Esophagus muscularis mucosa (tissue), 4 donors: ENCODE measurements around the gene ACTMAP. TPM values are rescaled to one million over a fixed set of nuclear protein-coding genes. Genes with fewer than 3 reads are reported as not detected.

Experiments used
- DNase-seq: peaks from one replicate; pipeline ENCODE4 v3.0.0-alpha.2; 2017; ENCODE audit errors: extremely low spot score
- H3K27ac ChIP-seq, 4 donors: fragments of 200-600 bp; sonication (generic); replicated peaks in 1 of 4; 1 replicate in 3 of 4; 2 replicates in 1 of 4; pipeline ENCODE4 v1.5.1; 2016 to 2019; ENCODE audit warnings: mild to moderate bottlenecking in 1 of 4
- H3K27me3 ChIP-seq, 4 donors: fragments of 200-600 bp; sonication (generic); one replicate each; pipeline versions ENCODE4 v1.5.1 to v1.6.0; 2016 to 2019
- H3K36me3 ChIP-seq, 4 donors: fragments of 200-600 bp; sonication (generic); one replicate each; pipeline ENCODE4 v1.5.1; 2016 to 2019
- H3K4me1 ChIP-seq, 4 donors: fragments of 200-600 bp; sonication (generic); one replicate each; pipeline ENCODE4 v1.5.1; 2016 to 2019
- H3K4me3 ChIP-seq, 4 donors: fragments of 200-600 bp; sonication (generic); 1 replicate in 2 of 4; 2 replicates in 2 of 4; pipeline ENCODE4 v1.5.1; 2016 to 2019; ENCODE audit warnings: mild to moderate bottlenecking in 4 of 4, moderate library complexity in 1 of 4
- H3K9me3 ChIP-seq, 4 donors: fragments of 200-600 bp; sonication (generic); 1 replicate in 3 of 4; 2 replicates in 1 of 4; pipeline ENCODE4 v1.5.1; 2016 to 2019
- CTCF ChIP-seq, 3 experiments: fragments of 200-600 bp in 2 of 3; fragments of 450-650 bp in 1 of 3; sonication (generic) in 2 of 3; IDR thresholded peaks; one replicate each; pipeline ENCODE4 v1.5.1; 2017 to 2019; ENCODE audit warnings: antibody characterized with exemption in 3 of 3, mild to moderate bottlenecking in 2 of 3, moderate library complexity in 1 of 3
- EP300 ChIP-seq: sonication (generic); formaldehyde crosslinking; IDR thresholded peaks from one replicate; pipeline ENCODE4 v1.6.1; 2017; ENCODE audit warnings: antibody characterized with exemption
- POLR2A ChIP-seq: fragments of 450-650 bp; IDR thresholded peaks from one replicate; pipeline ENCODE4 v1.6.1; 2017; ENCODE audit warnings: antibody characterized with exemption, moderate library complexity, mild to moderate bottlenecking, low read depth
- POLR2AphosphoS5 ChIP-seq, 2 donors: sonication (generic); formaldehyde crosslinking; IDR thresholded peaks; one replicate each; pipeline ENCODE4 v1.6.1; 2017; ENCODE audit warnings: antibody characterized with exemption in 2 of 2
- WGBS: methylation state at CpG from one replicate; pipeline ENCODE4 v1.1.5; 2018; 5-methylcytosine and 5-hydroxymethylcytosine counted together
- intact Hi-C: fragments of 100-400 bp; cut with DNase I; formaldehyde crosslinking; loops from one replicate; pipeline ENCODE4 v1.15.1; 2023
- total RNA-seq, 4 donors: library from RNA; depleted of rRNA; stranded (reverse); fragments of >200 nt; gene quantifications; one replicate each; pipeline versions ENCODE4 v1.1.0 to v1.2.1, GENCODE V29; 2016

ACTMAP gene
- total RNA-seq, 4 donors from 2014 or later = 1.7 to 4.6 (median 3.7) TPM

DNA sequence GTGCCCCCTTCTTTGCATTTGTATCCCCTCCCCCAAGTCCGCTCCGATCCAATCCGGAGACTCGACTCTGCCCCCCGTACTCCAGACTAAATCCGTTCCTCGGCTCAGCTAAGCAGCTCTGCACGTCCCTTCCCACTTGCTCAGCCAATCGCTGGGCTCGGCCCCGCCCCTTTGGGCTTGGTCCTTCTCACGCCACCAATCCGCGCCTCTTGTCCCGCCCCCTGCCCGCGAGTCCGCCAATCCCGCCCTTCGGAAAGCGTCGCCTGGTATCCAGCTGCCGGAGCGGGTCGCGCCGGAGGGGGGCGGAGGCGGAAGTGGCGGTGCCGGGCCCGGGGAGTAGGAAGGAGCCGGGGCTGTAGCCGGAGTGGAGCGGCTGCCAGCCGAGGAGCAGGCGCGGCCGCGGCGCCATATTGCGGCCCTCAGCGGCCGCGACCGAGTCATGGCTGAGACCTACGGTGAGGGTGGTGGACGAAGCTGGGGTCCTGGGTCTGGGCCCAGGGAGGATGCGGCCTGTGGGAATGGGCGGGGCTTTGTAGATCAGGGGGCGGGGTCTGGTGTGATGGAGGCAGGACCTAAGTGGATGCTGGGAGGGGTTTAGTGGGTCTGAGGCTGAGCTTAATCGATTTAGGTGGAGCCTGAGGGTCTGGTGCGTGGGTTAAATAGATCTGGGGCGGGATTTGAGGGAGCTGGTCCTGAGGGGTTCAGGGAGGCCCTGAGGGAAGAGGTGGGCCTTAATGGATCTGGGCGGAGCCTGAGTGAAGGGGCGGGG, 27.8 kb upstream of the ACTMAP start, which contains the start of gene RAB4B:
Gene RAB4B (plus strand): TSS at position 311 of the 769 bp plus-strand sequence. CDS start 129 bp downstream, at position 440.
- H3K36me3 ChIP-seq = peaks cover 0 to 8% (median 5%) of the 10 kb centered on the region in 4 donors
- WGBS = under 1% methylated on average over 26 of the region's 56 CpGs
- no peaks in the 10 kb centered on the region for H3K27me3 ChIP-seq
- no peak for TF ChIP-seq EP300
- TF ChIP-seq CTCF (IDR thresholded peaks at IDR 0.05) = peak in 1 of 3 experiments; percentile 40
- peak; percentile 84 to 92 for TF ChIP-seq POLR2AphosphoS5 (IDR thresholded peaks at IDR 0.05)
- peak; percentile 40 for TF ChIP-seq POLR2A
- H3K4me1 ChIP-seq = peaks cover 16 to 20% (median 19%) of the 10 kb centered on the region in 4 donors
- peak within 1 kb of the TSS; percentile 78 to 93 (median 85) for H3K4me3 ChIP-seq
- intact Hi-C loops = no loop called here
- DNase-seq = peak; percentile 100
- peak within 1 kb of the TSS; percentile 94 to 99 (median 98) for H3K27ac ChIP-seq
- H3K9me3 ChIP-seq = no peaks in the 10 kb centered on the region

DNA sequence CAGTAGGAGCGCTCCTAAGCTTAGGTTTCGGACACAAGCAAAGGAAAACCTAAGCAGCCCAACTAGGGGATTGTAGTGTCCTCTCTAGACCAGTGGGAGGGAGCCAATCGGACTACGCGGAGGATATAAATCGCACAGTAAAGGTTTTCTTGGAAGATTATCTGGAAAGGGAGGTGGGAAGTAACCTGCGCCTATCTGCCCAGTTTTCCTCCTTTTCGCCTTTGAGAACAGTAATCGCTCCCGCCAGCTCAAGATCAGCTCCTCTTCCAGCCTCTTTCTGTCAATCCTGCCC, 27.3 kb upstream of the ACTMAP start:
- intact Hi-C loops = no loop called here
- no peaks in the 10 kb centered on the region for H3K27me3 ChIP-seq
- H3K9me3 ChIP-seq = no peaks in the 10 kb centered on the region
- peaks cover 0 to 7% (median 4%) of the 10 kb centered on the region in 4 donors for H3K36me3 ChIP-seq
- 0% methylated on average over 10 of the region's 10 CpGs for WGBS
- H3K4me3 ChIP-seq = peak overlapping the region; percentile 78 to 93 (median 85)
- TF ChIP-seq POLR2A (no peak), CTCF (IDR thresholded peaks at IDR 0.05) (no peak), EP300 (no peak)
- peaks cover 16 to 20% (median 19%) of the 10 kb centered on the region in 4 donors for H3K4me1 ChIP-seq
- no peak for DNase-seq
- peak overlapping the region; percentile 94 to 99 (median 98) for H3K27ac ChIP-seq

- H3K27ac ChIP-seq = peak overlapping the region; percentile 94 to 99 (median 98)
- DNase-seq = peak; percentile 99
- no peaks in the 10 kb centered on the region for H3K27me3 ChIP-seq
- 6% methylated on average over 13 of the region's 13 CpGs for WGBS
- TF ChIP-seq POLR2A (no peak), POLR2AphosphoS5 (IDR thresholded peaks at IDR 0.05) (peak in 1 of 2 donors; percentile 7), CTCF (IDR thresholded peaks at IDR 0.05) (no peak), EP300 (no peak)
- peaks cover 16 to 20% (median 19%) of the 10 kb centered on the region in 4 donors for H3K4me1 ChIP-seq
- no peaks in the 10 kb centered on the region for H3K9me3 ChIP-seq
- intact Hi-C loops = no loop called here
- H3K4me3 ChIP-seq = peak overlapping the region; percentile 78 to 93 (median 85)
- peaks cover 0 to 2% (median under 1%) of the 10 kb centered on the region in 4 donors for H3K36me3 ChIP-seq
Observed at GRCh38 chr19:40776932-40777644, 26.8 kb upstream of the ACTMAP start.

- WGBS = 72% methylated on average over 7 of the region's 7 CpGs
Observed at GRCh38 chr19:40776364-40776763, 26.1 kb upstream of the ACTMAP start.

More at GRCh38 chr19:40776364-40776763, 26.1 kb upstream of the ACTMAP start:
- no peak for DNase-seq
- Histone ChIP-seq H3K4me1 (peaks cover 16 to 20% (median 19%) of the 10 kb centered on the region in 4 donors), H3K4me3 (no peak overlapping the region), H3K9me3 (no peaks in the 10 kb centered on the region), H3K36me3 (no peaks in the 10 kb centered on the region), H3K27me3 (no peaks in the 10 kb centered on the region), H3K27ac (peak overlapping the region; percentile 94 to 99 (median 98))
- TF ChIP-seq EP300 (no peak), POLR2A (no peak), POLR2AphosphoS5 (IDR thresholded peaks at IDR 0.05) (no peak), CTCF (IDR thresholded peaks at IDR 0.05) (no peak)
- intact Hi-C loops = no loop called here
